GM18519 (cell line): ENCODE data around the gene MAP4K4.
"Not testable (repeated sequence)": the region's sequence is repeated elsewhere in the genome, so short reads cannot be mapped to it uniquely, and the experiment has no call there.

Experiments
- ATAC-seq: cut with Tn5 transposase; IDR thresholded peaks from one replicate; pipeline ENCODE4 v1.9.1; 2021; ENCODE audit warnings: mild to moderate bottlenecking, moderate library complexity; ENCODE audit not compliant: unreplicated experiment, low FRiP score

MAP4K4 gene

GRCh38 chr2:101889460-101890098 lies 192.1 kb downstream of the MAP4K4 start:
- no peak for ATAC-seq

GRCh38 chr2:101892377-101892776 lies 194.9 kb downstream of the MAP4K4 start:
- ATAC-seq, result no peak

- ATAC-seq, result no peak
Measured at GRCh38 chr2:101893681-101894381, 196.3 kb downstream of the MAP4K4 start.

GRCh38 chr2:101895039-101895438 lies 197.5 kb downstream of the MAP4K4 start:
- no peak for ATAC-seq

- ATAC-seq, result no peak
Measured at GRCh38 chr2:101895819-101896322, 198.4 kb downstream of the MAP4K4 start.

GRCh38 chr2:101897301-101897700 lies 199.8 kb downstream of the MAP4K4 start:
- no peak for ATAC-seq

GRCh38 chr2:101899265-101899664 lies 201.8 kb downstream of the MAP4K4 start:
- no peak for ATAC-seq

- ATAC-seq, result no peak
Measured at GRCh38 chr2:101899871-101900270, 202.4 kb downstream of the MAP4K4 start.

GRCh38 chr2:101900375-101900774 lies 202.9 kb downstream of the MAP4K4 start:
- ATAC-seq, result no peak

- ATAC-seq, result no peak
Measured at GRCh38 chr2:101901241-101901640, 203.7 kb downstream of the MAP4K4 start.

- ATAC-seq, result no peak
Measured at GRCh38 chr2:101902169-101902568, 204.7 kb downstream of the MAP4K4 start.

GRCh38 chr2:101904916-101905315 lies 207.4 kb downstream of the MAP4K4 start:
- no peak for ATAC-seq

- ATAC-seq, result no peak
Measured at GRCh38 chr2:101905746-101906336, 208.3 kb downstream of the MAP4K4 start.

GRCh38 chr2:101909760-101910159 lies 212.3 kb downstream of the MAP4K4 start:
- no peak for ATAC-seq

- ATAC-seq, result peak; percentile 93
Measured at GRCh38 chr2:101912545-101912944, 215.0 kb downstream of the MAP4K4 start.

- no peak for ATAC-seq
Measured at GRCh38 chr2:101921319-101921952, 223.9 kb downstream of the MAP4K4 start.

GRCh38 chr2:101921953-101922325 lies 224.4 kb downstream of the MAP4K4 start:
- ATAC-seq, result no peak

- ATAC-seq, result not testable (repeated sequence)
Measured at GRCh38 chr2:101924311-101924710, 226.8 kb downstream of the MAP4K4 start.

- ATAC-seq, result no peak
Measured at GRCh38 chr2:101930019-101930418, 232.5 kb downstream of the MAP4K4 start.

- ATAC-seq, result no peak
Measured at GRCh38 chr2:101930847-101931246, 233.3 kb downstream of the MAP4K4 start.

GRCh38 chr2:101931402-101931801 lies 233.9 kb downstream of the MAP4K4 start:
- ATAC-seq, result no peak
